ENCODE measurements around the gene PLSCR4.
"Not testable (repeated sequence)": the region's sequence is repeated elsewhere in the genome, so short reads cannot be mapped to it uniquely, and the experiment has no call there.

The PLSCR4 gene

DNA sequence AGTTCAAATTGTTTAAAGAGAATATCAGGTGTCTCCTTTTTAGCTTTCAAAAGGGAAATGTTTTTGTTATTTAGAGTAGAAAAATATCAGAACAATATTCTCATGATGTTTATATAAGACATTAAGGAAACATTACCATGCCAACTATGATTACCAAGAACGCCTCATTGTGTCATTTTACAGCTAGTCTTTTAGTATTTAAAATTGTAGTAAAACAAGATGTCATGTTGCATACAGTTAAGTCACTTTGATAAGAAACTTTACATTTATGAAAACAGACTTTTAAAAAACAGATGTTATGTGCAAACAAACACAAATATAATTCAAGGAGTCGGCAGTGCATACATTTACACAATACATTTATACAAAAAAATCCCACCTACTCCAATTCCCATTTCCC is 4.4 kb downstream of the PLSCR4 start:
- DNase-seq = no peak

DNA sequence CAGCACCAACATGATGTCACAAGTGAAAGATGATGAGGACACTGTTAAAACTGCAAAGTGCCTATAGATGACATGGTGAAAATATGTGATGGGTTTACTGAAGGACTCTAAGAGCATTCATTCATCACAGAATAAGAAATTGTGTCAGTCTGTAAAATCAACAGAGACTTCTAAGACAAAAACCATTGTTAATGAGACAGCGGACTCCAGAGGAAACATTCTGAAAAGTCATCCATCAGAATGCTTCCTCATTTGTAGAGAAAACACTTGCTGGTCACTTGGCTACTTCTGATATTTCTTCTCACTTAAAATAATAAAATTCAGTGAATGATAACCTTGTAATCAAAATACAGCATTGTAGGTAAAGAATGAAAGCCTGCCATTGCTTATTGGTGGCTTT is 7.3 kb downstream of the PLSCR4 start:
- DNase-seq = no peak

DNA sequence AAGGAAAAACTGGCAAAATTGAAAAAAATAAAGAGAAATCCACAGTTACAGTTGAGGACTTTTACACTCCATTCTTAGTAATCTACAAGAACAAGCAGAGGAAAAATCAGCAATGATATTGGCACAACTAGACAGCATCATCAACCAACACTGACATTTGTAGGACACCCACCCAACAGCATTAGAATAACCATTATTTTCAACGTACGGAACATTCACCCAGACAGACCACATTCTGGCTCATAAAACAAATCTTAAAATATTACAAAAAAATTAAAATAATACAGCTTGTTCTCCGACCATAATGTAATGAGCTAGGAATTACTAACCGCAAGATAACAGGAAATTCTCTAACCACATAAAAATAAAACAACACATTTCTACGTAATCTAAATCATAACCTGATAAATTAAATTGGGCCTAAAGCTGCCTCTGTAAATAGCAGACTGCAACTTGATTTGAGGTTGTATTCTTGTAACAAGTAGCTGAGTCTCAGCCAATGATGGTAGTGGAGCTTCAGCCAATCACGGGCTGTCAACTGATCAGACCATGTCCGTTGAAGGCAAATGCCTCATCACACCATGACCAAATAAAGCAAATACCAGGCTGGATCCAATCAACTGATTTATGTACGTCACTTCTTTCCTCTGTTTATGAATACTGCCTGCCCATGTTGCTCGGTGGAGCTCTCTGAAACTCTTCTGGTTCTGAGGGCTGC is 9.2 kb downstream of the PLSCR4 start:
- no peak for DNase-seq

DNA sequence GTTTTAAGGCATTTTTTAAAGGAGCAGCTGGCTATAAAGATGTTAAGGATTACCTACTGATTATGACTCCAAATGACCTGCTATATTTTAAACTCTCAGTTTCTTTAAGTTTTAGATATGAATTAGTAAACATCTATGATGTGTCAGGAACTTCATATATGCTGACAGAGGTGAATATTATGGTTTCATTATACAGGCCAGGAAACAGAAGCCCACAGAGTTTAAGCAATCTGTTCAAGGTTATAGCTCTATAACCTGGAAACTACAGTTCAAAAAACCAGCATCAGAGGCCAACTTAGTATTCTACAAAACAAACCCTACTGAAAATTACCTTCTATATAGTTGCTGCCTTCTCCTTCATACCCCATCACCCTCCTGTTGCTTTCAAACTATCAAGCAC is 17.4 kb downstream of the PLSCR4 start:
- no peak for DNase-seq

DNA sequence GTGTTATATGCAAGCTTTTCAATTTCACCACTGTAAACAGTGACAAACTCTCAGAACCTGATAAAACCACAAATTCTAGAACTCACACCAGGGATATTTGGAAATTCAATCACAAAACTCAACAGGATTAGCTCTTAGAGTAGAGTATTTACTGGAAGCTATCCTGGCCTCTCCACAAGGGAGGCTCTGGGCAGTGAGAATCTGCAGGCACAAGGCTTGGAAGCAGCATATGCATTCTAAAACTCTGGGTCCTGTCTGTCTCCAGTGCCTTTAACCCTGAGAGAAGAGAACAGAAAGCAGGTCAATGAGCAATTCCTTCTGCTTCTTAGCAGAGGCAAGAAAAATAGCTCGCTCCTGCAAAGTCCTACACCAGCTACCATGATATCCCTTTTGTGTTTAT is 23.4 kb downstream of the PLSCR4 start:
- DNase-seq = no peak

DNA sequence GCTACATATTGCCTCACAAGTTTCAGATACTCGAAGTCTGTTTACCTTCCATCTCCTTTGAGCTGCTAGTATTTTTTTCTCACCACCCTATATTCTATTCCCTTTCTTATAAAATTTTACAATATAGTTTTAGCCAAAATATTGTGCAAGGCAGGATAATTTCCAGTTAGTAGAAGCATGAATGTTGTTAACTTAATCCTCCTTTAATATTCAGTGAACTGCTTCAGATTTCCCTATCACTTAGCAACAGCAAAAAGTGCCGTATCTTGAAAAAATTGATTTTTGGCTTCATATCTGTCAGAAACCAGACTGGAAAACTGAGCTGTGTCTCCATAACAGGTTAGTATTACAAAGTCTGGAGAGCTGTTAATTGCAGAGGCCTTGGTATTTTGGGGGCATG is 24.0 kb downstream of the PLSCR4 start:
- DNase-seq = no peak

GRCh38 chr3:146225458-146225857 is 25.4 kb downstream of the PLSCR4 start:
- DNase-seq = not testable (repeated sequence)

DNA sequence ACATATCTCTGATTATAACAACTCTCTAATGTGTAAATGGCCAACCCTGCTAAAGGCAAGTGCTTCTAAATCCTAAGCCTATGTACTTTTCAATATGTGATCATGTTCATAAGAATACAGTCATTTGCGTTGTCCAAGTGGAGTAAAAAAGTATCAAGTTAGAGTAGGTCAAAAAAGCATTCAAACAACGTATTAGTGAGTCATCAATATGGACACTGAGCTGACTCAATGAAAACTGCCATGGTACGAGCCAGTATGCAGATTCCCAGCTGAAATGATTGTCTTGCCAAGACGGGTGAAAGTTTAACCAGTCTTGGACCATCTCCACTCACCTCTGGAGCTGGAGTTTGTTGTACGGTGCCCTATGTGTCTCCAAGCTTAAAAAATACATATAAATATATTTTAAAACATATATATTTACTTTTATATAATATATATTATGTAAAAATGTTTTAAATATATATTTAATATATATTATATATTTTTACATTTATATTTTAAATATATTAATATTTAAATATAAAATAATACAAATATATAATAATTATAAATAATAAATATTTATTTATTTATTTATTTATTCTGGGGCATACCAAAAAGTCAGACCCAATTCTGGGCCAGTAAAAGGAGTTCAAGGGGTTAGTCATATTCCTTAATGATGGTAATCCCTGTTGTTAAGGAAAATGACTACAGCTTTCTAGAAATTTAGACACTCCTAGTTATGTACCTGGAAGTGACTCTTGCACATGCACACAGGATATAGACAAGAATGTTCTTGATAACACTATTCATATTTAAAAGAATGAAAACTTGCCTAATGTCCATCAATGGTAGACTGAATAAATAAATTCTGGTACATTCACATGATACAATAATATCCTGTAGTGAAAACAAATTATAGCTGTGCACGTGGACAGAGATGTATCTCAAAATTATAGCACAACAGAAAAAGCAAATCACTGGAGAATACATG is 27.2 kb downstream of the PLSCR4 start:
- no peak for DNase-seq

- DNase-seq = no peak
These were observed 28.5 kb downstream of the PLSCR4 start for GRCh38 chr3:146222204-146223046.

- DNase-seq = no peak
These were observed 29.6 kb downstream of the PLSCR4 start for GRCh38 chr3:146221276-146221675.

DNA sequence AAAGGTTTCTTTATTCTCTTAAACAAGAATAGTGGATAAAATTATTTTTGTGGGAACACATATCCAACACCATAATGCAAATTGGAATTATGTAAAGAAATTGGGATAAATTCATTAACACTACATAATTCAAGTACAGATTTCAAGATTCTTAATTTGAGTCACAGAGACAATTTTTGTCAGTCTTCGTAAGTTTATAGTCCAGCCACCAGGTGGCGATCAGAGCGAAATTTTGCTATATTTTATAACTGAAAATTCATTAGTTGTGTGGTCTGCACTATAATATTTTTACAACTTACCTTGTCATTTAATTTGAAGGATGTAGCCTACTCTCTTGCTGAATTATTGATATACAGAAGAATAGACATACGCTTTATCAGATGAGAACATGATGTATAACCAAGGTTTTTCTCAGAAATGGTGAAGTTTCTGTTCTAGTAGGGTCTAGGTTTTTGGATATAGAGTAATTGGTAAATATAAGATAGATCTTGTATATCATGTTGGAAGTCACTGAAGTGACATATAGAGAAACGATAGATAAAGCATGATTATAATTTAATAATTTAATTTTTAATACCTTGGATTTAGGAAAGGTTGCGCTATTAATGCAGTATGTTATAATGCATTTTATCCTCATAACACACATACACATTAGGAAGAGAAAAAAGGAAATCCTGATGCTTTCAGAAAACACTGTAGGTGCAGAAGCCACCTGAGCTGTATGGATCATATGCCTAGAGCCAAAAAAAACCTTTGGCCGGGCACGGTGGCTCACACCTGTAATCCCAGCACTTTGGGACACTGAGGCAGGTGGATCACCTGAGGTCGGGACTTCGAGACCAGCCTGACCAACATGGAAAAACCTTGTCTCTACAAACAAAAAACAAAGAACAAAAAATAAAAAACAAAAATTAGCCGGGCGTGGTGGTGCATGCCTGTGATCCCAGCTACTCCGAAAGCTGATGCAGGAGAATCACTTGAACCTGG is 31.7 kb downstream of the PLSCR4 start:
- DNase-seq = peak; percentile 58 to 75 (median 67)

- DNase-seq = no peak
These were observed 33.6 kb downstream of the PLSCR4 start for GRCh38 chr3:146217324-146217723.

DNA sequence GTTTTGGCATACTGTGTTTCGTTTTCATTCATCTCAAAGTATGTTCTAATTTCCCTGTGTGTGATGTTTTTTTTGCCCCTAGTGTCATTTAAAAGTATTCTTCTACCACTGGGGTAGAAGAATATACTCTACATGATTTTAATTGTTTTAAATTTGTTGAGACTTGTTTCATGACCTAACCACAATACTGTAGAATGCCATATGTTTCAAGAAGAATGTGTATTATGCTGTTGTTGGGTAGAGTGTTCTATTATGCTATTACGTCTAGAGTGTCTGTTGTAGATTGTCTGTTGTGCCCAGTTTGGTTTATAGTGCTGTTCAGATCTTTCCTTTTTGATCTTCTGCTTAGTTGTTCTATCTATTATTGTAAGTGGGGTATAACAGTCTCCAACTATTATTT is 36.4 kb downstream of the PLSCR4 start:
- no peak for DNase-seq

DNA sequence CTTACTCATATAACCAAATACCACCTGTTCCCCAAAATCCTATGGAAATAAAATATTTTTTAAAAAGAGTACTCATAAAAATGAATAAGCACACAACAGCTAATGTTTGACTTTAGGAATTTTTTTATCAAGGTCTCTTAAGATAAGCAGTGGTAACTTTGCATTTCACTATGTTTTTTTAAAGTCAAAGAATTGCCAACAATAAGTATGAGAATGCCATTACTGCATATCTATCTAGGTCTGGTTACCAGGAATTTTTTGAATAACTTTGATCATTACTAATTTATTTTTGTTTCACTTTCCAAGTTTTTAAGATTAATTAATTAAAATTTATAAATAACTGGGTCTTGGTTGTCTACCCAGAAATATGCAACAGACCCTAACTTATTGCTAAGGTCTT is 41.5 kb downstream of the PLSCR4 start:
- no peak for DNase-seq

DNA sequence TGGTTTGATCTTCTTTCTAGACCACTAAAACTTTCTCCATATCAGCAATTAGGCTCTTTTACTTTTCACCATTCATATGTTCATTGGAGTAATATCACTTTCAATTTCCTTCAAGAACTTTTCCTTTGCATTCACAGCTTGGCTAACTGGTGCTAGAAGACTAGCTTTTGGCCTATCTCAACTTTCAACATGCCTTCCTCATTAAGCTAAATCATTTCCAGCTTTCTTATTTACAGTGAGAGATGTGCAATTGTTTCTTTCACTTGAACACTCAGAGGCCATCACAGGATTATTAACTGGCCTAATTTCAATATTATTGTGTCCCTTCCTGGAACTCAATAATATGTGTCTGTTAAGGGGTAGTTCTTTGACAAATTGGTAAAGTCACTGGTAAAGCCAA is 47.1 kb downstream of the PLSCR4 start:
- DNase-seq = no peak

GRCh38 chr3:146200461-146201220 is 50.3 kb downstream of the PLSCR4 start:
- no peak for DNase-seq

DNA sequence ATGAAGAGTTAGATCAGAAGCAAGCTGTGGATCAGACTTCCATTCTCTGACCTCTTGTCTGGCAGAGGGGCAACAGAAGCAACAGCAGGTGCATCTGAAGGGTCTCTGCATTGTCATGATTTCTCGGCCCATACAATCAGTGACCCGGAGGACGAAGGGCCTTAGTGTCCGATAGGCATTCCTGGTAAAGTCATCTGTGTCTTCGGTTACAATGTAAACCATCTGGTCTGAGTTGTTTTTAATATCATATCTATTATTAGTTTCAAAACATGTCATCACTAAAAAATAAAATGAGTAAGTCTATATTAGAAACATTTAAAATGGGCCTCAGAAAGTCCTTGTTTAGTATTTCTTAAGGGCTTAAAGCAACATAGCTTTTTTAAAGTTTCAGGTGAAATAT is 51.1 kb downstream of the PLSCR4 start:
- no peak for DNase-seq

DNA sequence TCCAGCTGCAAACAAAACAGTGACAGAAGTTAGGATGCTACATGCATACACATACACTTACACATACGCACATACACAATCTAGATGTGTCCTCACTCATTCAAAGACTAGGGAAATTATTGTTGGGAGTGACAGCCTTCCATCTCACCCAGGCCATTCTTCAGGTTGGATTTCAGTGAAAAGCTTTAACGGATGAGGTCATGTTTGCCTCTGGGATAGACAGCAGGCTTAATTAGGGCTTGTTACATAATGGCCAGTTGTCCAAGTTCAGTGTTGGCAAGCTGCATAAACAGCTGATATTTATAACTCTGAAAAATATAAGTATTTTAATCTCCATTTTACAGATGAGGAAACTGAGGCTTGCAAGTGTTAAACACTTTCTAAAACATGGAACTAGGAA is 54.1 kb downstream of the PLSCR4 start:
- no peak for DNase-seq

DNA sequence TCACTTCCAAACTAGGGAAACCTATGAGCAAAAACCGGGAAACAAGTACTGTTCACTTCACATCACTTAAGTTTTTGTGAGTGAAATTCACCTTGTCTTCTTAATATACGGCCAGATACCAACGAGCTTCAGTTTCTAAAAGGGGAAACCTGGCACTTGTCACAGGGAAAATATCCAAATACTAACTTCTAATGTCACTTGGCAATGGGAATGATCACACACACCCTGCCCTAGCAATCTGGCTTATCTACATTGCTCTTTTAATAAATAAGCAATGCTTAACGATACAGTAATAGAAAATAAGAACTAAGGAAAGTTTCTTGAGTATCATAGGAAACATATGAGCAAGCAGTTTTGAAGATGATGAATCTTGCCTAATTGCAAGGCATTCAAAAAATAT is 55.3 kb downstream of the PLSCR4 start:
- no peak for DNase-seq

DNA sequence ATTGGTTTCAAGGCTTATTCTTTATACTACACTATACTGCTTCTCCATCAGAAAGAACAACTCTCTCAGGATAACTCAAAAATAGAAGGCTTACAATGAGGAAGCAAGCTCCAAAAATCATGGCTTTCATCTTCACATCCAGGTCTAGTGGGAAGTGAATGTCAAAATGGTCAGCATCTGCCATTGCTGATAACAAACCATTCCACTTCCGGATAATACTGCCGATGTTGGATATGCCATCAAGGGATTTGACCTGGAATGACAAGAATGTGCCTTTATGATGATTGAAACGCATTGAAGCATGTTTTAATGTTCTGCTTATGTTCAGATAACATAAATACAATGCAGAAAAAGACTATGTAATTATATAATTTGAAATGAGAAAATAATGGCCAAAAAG is 55.9 kb downstream of the PLSCR4 start:
- no peak for DNase-seq

DNA sequence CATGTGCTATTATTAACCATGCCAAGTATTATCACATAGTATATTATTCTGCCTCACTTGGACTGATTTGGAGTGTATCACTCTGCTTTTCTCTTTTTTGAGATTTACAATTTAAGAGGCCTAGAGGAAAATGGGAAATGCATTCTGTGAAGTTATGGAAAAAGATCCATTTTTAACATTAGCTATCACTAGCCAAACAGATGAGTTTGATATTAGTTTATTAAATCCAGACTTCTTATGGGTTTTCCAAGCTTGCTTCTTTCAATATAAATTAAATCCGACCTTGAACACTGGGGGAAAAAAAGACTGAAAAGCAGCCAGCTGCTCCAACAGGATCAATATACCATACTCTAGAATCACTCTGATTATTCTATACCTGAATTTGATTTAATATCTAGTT is 59.9 kb downstream of the PLSCR4 start:
- DNase-seq = no peak

Measured in suppressor macrophage treated with lipopolysaccharide for 1 hour (primary cell).